ENCODE measurements around the gene FARP1.

Gene FARP1

GRCh38 chr13:98474292-98474691 lies 331.4 kb downstream of the FARP1 start:
- no peak for ATAC-seq

GRCh38 chr13:98474761-98475160 lies 331.9 kb downstream of the FARP1 start:
- ATAC-seq, result no peak

- ATAC-seq, result no peak
Observed at GRCh38 chr13:98475522-98475921, 332.6 kb downstream of the FARP1 start.

GRCh38 chr13:98476106-98476505 lies 333.2 kb downstream of the FARP1 start:
- peak; percentile 25 to 26 for ATAC-seq

GRCh38 chr13:98476538-98476966 lies 333.7 kb downstream of the FARP1 start:
- peak; percentile 88 to 90 for ATAC-seq

GRCh38 chr13:98478189-98479129 lies 335.6 kb downstream of the FARP1 start:
- ATAC-seq, result no peak

- ATAC-seq, result no peak
Observed at GRCh38 chr13:98479496-98480003, 336.7 kb downstream of the FARP1 start.

- peak; percentile 63 for ATAC-seq
Observed at GRCh38 chr13:98480915-98481877, 338.3 kb downstream of the FARP1 start.

GRCh38 chr13:98482476-98483444 lies 339.9 kb downstream of the FARP1 start:
- ATAC-seq, result no peak

GRCh38 chr13:98483601-98484288 lies 340.9 kb downstream of the FARP1 start:
- no peak for ATAC-seq

- ATAC-seq, result peak; percentile 57 to 68
Observed at GRCh38 chr13:98484289-98485219, 341.7 kb downstream of the FARP1 start.

GRCh38 chr13:98485561-98485960 lies 342.7 kb downstream of the FARP1 start:
- ATAC-seq, result no peak

- ATAC-seq, result no peak
Observed at GRCh38 chr13:98486412-98486811, 343.5 kb downstream of the FARP1 start.

- ATAC-seq, result no peak
Observed at GRCh38 chr13:98487016-98487415, 344.1 kb downstream of the FARP1 start.

- ATAC-seq, result no peak
Observed at GRCh38 chr13:98487522-98487921, 344.6 kb downstream of the FARP1 start.

- ATAC-seq, result no peak
Observed at GRCh38 chr13:98488736-98489135, 345.8 kb downstream of the FARP1 start.

GRCh38 chr13:98489446-98490194 lies 346.7 kb downstream of the FARP1 start:
- no peak for ATAC-seq

GRCh38 chr13:98490195-98490836 lies 347.4 kb downstream of the FARP1 start:
- no peak for ATAC-seq

GRCh38 chr13:98490866-98491265 lies 348.0 kb downstream of the FARP1 start:
- no peak for ATAC-seq
